A549 treated with dexamethasone at 1 μM for 4 hours (cell line): ENCODE measurements around the gene KLK5. TPM values are rescaled to one million over a fixed set of nuclear protein-coding genes. Genes with fewer than 3 reads are reported as not detected.

Experiments
- total RNA-seq: library from RNA; stranded (reverse); fragments of 200-300 nt; extraction: Qiagen RNA extraction; gene quantifications from 5 replicates; pipeline ENCODE4 v1.2.3, GENCODE V29; 2022

KLK5 gene
- total RNA-seq: 0.15 TPM in 1 of 5 replicates, not detected in the others

DNA sequence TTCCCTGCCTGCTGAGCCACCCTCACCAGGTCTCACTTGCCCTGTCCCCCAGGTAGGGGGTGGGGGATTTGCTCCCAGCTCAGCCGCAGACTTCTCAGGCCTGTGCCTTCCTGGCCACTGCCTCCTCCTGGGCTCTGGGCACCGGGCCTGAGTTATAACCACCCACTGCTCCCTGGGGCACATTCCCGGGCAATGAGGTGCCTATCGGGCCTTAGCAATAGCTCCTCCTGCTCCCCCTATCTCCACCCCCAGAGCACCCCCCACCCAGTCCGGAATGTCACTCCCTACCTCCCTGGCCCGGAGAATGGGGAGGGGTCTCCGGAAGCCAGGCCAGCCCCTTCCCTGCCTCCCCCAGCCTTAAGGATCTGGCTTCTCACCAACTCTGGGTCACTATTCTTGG, at the start of gene KLK5:
TSS of gene KLK5 (minus strand) at position 129 of the 400 bp plus-strand sequence. CDS start 381 bp downstream, outside the sequence.

GRCh38 chr19:51001515-51001914, 48.7 kb upstream of the KLK5 start, which contains the start of gene KLK8:
TSS of gene KLK8 (minus strand) at chr19:51001604. CDS start at chr19:51001167, 437 bp downstream.

DNA sequence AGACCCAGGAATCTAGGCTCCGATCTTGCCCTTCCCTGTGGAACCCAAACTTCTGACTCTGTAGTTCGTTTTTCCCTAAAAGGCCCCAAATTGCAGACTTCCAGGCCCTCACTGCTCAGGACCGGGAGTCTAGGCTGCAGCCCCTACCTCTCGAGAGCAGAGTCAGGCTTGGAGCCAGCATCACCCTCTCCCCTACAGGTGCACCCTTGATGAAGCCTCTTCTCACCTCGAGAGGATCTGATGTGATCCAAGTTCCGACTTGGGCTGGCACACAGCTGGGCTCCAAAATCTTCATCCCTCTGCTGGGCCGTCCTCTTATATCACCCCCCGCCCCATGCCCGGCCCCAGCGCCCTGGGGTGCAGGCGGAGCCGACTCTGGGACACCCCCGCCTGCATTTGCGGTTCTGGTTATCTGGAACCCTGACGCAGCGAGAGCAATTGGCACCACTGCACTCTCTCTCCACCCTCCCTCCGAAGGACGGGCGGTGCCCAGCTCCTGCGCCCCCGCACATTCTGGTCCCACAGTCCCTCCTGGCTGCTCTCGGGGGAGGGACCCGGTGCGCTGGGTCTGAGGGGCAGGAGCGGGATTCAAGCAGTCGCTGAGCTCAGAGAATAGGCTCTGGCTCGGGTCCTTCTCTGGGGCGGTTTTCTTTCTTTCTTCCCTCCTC, 30.9 kb upstream of the KLK5 start, which contains the start of gene KLK7:
TSS of gene KLK7 (minus strand) at position 293 of the 668 bp plus-strand sequence. CDS start 1,518 bp downstream, outside the sequence.

DNA sequence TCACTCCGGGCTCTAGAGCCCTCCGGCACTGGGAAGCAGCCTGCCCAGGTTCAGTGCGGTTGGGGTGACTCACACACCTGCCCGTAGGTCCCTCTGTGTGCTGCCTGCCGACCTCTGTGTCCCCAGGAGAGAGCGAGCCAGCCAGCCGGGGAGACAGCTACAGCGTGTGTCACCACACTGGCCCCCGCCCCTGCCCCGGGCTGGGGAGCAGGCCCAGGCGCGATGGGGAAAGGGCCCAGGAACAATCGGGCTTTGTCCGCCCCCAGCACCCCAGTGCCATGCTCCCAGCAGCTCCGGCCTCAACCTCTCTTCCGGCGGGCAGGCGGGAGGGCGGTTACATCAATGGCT, 16.5 kb upstream of the KLK5 start, which contains the start of gene KLK6:
TSS of gene KLK6 (minus strand) at position 179 of the 348 bp plus-strand sequence. CDS start 1,487 bp downstream, outside the sequence.

DNA sequence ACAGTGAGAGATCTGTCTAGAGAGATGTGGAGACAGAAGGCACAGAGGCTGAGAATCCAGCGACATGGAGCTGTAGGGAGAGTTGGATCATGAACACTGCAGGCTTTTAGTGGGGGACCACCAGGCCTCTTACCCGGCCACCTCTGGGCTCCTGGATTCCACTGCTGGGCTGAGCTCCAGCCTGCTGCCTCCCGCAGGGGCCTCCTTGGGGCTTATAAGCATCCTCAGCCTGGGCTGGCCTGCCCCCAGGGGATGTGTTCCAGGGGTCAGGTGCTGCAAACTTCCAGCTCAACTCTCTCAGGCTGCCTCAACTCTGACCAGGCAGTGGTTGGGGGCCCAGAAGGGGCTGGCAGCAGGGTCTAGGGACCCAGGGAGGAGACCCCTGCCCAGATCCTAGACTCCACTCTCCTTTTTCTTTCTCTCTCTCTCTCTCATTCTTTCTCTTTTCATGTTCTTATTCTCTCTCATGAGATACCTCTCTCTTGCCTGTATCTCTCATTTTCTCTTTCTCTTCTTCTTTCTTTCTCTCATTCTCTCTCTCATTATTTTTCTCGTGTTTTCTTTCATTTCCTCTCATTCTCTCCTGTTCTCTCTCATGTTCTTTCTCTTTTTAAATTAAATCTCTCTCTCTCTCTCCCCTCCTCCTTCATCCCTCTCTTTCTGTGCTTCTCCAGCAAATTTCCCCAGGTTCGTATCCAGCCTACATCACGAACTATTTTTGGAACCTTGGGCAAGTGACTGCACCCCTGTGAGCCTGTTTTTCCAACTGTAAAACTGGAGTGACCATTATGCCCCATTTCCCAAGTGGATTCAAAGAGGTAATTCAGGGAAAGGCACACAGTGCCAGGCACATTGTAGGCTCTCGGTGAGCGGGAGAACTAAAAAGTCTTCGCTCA, 41.4 kb downstream of the KLK5 start, which contains the start of gene KLK4:
TSS of gene KLK4 (minus strand) at position 190 of the 896 bp plus-strand sequence. CDS start 657 bp downstream, outside the sequence.

Other genes starting within 250 kb of the KLK5 start
- gene SHANK1, start 233.2 kb downstream of the KLK5 start, total RNA-seq: 0.09 to 0.27 TPM (median 0.22 TPM) in 5 replicates
- gene CLEC11A, start 229.7 kb downstream of the KLK5 start, total RNA-seq: 6.3 to 10.3 TPM (median 9.4 TPM) in 5 replicates
- not detected in 5 replicates for gene GPR32, start 182.6 kb downstream of the KLK5 start, total RNA-seq
- gene ACP4, start 162.6 kb downstream of the KLK5 start, total RNA-seq: not detected in 5 replicates
- 0.13 to 0.20 TPM (median 0.16 TPM) in 3 of 5 replicates, not detected in the others for gene KLK1, start 129.3 kb downstream of the KLK5 start, total RNA-seq
- not detected in 5 replicates for gene KLK15, start 119.5 kb downstream of the KLK5 start, total RNA-seq
- 0.12 TPM in 1 of 5 replicates, not detected in the others for gene KLK3, start 98.1 kb downstream of the KLK5 start, total RNA-seq
- gene KLK2, start 79.6 kb downstream of the KLK5 start, total RNA-seq: 0.16 to 0.22 TPM in 2 of 5 replicates, not detected in the others
- 0.11 to 0.13 TPM in 2 of 5 replicates, not detected in the others for gene KLK4, start 41.6 kb downstream of the KLK5 start, total RNA-seq
- 0.15 to 0.56 TPM (median 0.21 TPM) in 5 replicates for gene KLK6, start 16.6 kb upstream of the KLK5 start, total RNA-seq
- not detected in 5 replicates for gene KLK7, start 30.9 kb upstream of the KLK5 start, total RNA-seq
- gene KLK8, start 48.6 kb upstream of the KLK5 start, total RNA-seq: not detected in 5 replicates
- 0.21 to 0.53 TPM (median 0.31 TPM) in 5 replicates for gene KLK10, start 66.7 kb upstream of the KLK5 start, total RNA-seq
- gene KLK11, start 73.6 kb upstream of the KLK5 start, total RNA-seq: 0.12 TPM in 1 of 5 replicates, not detected in the others
- gene KLK12, start 82.0 kb upstream of the KLK5 start, total RNA-seq: not detected in 5 replicates
- 0.09 to 0.14 TPM (median 0.12 TPM) in 3 of 5 replicates, not detected in the others for gene KLK13, start 112.1 kb upstream of the KLK5 start, total RNA-seq
- 0.26 to 0.54 TPM (median 0.39 TPM) in 4 of 5 replicates, not detected in the other for gene KLK14, start 129.8 kb upstream of the KLK5 start, total RNA-seq
- gene CTU1, start 155.4 kb upstream of the KLK5 start, total RNA-seq: 5.2 to 11.6 TPM (median 9.9 TPM) in 5 replicates
- 0.05 to 0.07 TPM (median 0.05 TPM) in 4 of 5 replicates, not detected in the other for gene SIGLEC9, start 171.9 kb upstream of the KLK5 start, total RNA-seq
- not detected in 5 replicates for gene SIGLEC7, start 189.3 kb upstream of the KLK5 start, total RNA-seq